Large intestine (tissue), 3 donors: ENCODE results near the gene GNG12. TPM values are rescaled to one million over a fixed set of nuclear protein-coding genes. Genes with fewer than 3 reads are reported as not detected.

Source experiments
- DNase-seq, 2 donors: peaks; one replicate each; pipeline versions ENCODE4 v3.0.0 to v3.0.0-alpha.2; 2013
- H3K27ac ChIP-seq: one replicate; pipeline ENCODE4 v1.5.1; 2013; ENCODE audit warnings: low read length
- H3K27me3 ChIP-seq: 2 replicates; pipeline ENCODE4 v1.6.1; 2013; ENCODE audit warnings: low read length; ENCODE audit not compliant: control insufficient read depth, insufficient read depth
- H3K36me3 ChIP-seq: 2 replicates; pipeline ENCODE4 v1.6.1; 2013; ENCODE audit warnings: low read length; ENCODE audit not compliant: control insufficient read depth, insufficient read depth
- H3K4me1 ChIP-seq: one replicate; pipeline ENCODE4 v1.6.1; 2013; ENCODE audit warnings: low read length; ENCODE audit not compliant: control insufficient read depth, insufficient read depth
- H3K4me3 ChIP-seq: one replicate; pipeline ENCODE4 v1.5.1; 2013; ENCODE audit warnings: low read length
- H3K9me3 ChIP-seq: one replicate; pipeline ENCODE4 v1.6.1; 2013; ENCODE audit warnings: mild to moderate bottlenecking, low read depth, low read length, moderate library complexity; ENCODE audit not compliant: control insufficient read depth
- WGBS: methylation state at CpG from one replicate; pipeline ENCODE4 v1.1.5; 2013; ENCODE audit warnings: low lambda C conversion rate; ENCODE audit not compliant: insufficient coverage; 5-methylcytosine and 5-hydroxymethylcytosine counted together
- polyA plus RNA-seq: library from polyadenylated mRNA; unstranded; fragments of 120-200 nt; gene quantifications from one replicate; pipeline ENCODE4 v1.2.1, GENCODE V29; 2013

The GNG12 gene
- polyA plus RNA-seq, 1 donor, result 120 TPM

DNA sequence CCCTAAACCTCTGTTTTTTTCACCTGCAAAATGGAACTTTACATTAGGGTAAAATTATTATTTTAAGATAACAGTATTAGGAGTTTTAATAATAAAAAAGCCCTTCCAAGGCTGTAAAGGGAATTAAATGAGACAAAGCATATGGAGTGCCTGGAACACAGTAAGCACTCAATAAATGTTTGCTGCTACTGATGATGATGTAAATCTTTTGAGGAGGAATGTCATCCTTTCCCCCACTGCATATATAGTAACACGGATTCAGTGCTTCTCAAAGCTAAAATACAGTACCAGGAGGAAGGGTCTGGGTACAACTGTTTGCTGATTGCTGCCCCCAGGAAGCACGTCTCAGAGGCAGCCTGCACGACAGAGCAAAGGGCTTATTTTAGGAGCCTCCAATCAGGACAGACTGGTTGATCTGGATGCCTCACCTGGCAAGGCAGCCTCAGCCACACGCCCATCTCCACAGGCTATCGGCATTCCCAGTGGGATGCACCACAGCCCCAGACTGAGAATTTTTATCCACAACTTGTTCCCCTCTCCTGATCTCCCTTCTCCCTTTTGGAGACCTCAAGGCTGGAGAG lies 83.9 kb downstream of the GNG12 start:
- peaks cover 46% of the 10 kb centered on the region for H3K4me1 ChIP-seq
- H3K4me3 ChIP-seq, result no peak overlapping the region
- DNase-seq, result no peak

GRCh38 chr1:67748630-67749029 lies 84.6 kb downstream of the GNG12 start:
- 0% methylated on average over 2 of the region's 2 CpGs for WGBS
- Histone ChIP-seq H3K27me3 (no peaks in the 10 kb centered on the region), H3K4me3 (no peak overlapping the region), H3K27ac (peak overlapping the region; percentile 81), H3K9me3 (no peaks in the 10 kb centered on the region), H3K4me1 (peaks cover 46% of the 10 kb centered on the region), H3K36me3 (no peaks in the 10 kb centered on the region)
- peak; percentile 68 to 86 for DNase-seq

More for the DNA sequence above, 83.9 kb downstream of the GNG12 start:
- Histone ChIP-seq H3K36me3 (no peaks in the 10 kb centered on the region), H3K9me3 (no peaks in the 10 kb centered on the region), H3K27ac (peak overlapping the region; percentile 81), H3K27me3 (no peaks in the 10 kb centered on the region)
- no CpG with 5 or more reads among the region's 5 CpGs for WGBS

- Histone ChIP-seq H3K4me1 (peaks cover 53% of the 10 kb centered on the region), H3K4me3 (no peak overlapping the region), H3K27ac (peak overlapping the region; percentile 81), H3K9me3 (no peaks in the 10 kb centered on the region), H3K36me3 (no peaks in the 10 kb centered on the region), H3K27me3 (no peaks in the 10 kb centered on the region)
- DNase-seq, result peak in 1 of 2 donors; percentile 28
- no CpG with 5 or more reads among the region's 4 CpGs for WGBS
Observed at GRCh38 chr1:67747671-67748546, 85.4 kb downstream of the GNG12 start.

GRCh38 chr1:67745875-67746698 lies 87.2 kb downstream of the GNG12 start:
- Histone ChIP-seq H3K4me3 (no peak overlapping the region), H3K4me1 (peaks cover 62% of the 10 kb centered on the region), H3K27ac (peak overlapping the region; percentile 48), H3K27me3 (no peaks in the 10 kb centered on the region), H3K36me3 (no peaks in the 10 kb centered on the region), H3K9me3 (no peaks in the 10 kb centered on the region)
- WGBS, result 25% methylated on average over 2 of the region's 6 CpGs
- peak in 1 of 2 donors; percentile 68 for DNase-seq

DNA sequence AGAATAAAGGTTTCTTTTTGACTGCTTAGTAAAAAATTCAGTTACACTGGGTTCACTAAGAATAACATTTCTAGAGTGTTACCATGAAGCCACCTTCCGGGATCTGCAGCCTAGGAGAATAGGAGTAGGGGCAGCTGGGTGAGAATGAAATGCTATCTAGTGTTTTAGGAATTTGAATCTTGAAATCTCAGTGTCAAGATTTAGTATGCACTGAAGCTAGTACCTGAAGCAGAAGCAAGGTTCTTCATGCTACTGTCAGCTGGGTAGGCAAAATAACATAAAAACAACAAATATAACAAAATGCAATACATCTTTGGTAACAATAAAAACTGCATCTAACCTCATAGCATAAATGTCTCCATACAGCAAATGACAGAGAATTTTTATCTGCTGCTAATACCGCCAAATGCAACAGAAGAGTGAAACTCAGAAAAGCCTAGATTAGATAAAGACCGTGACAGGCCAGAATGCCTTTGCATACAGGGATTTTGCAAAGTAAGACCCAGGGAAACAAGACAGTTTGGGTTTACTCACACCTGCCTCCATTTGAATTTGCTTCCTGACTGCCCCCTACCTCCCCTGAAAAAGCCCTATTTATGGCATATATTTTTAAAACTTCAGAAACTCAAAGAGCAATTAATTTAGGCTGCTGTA lies 90.1 kb downstream of the GNG12 start:
- H3K27ac ChIP-seq, result peak overlapping the region; percentile 51
- no peaks in the 10 kb centered on the region for H3K27me3 ChIP-seq
- WGBS, result 40% methylated on average over 2 of the region's 3 CpGs
- H3K9me3 ChIP-seq, result no peaks in the 10 kb centered on the region
- no peak overlapping the region for H3K4me3 ChIP-seq
- no peaks in the 10 kb centered on the region for H3K36me3 ChIP-seq
- peak in 1 of 2 donors; percentile 17 for DNase-seq
- H3K4me1 ChIP-seq, result peaks cover 51% of the 10 kb centered on the region

- DNase-seq, result no peak
- H3K36me3 ChIP-seq, result no peaks in the 10 kb centered on the region
- H3K4me3 ChIP-seq, result no peak overlapping the region
- peak overlapping the region; percentile 89 for H3K27ac ChIP-seq
- WGBS, result no CpG with 5 or more reads among the region's 1 CpG
- peaks cover 54% of the 10 kb centered on the region for H3K4me1 ChIP-seq
- H3K27me3 ChIP-seq, result no peaks in the 10 kb centered on the region
- H3K9me3 ChIP-seq, result no peaks in the 10 kb centered on the region
Observed at GRCh38 chr1:67741736-67742135, 91.5 kb downstream of the GNG12 start.

GRCh38 chr1:67741121-67741520 lies 92.1 kb downstream of the GNG12 start:
- peak overlapping the region; percentile 89 for H3K27ac ChIP-seq
- 40% methylated on average over 1 of the region's 3 CpGs for WGBS
- H3K9me3 ChIP-seq, result no peaks in the 10 kb centered on the region
- H3K27me3 ChIP-seq, result no peaks in the 10 kb centered on the region
- no peaks in the 10 kb centered on the region for H3K36me3 ChIP-seq
- peak; percentile 88 to 94 for DNase-seq
- no peak overlapping the region for H3K4me3 ChIP-seq
- H3K4me1 ChIP-seq, result peaks cover 54% of the 10 kb centered on the region

DNA sequence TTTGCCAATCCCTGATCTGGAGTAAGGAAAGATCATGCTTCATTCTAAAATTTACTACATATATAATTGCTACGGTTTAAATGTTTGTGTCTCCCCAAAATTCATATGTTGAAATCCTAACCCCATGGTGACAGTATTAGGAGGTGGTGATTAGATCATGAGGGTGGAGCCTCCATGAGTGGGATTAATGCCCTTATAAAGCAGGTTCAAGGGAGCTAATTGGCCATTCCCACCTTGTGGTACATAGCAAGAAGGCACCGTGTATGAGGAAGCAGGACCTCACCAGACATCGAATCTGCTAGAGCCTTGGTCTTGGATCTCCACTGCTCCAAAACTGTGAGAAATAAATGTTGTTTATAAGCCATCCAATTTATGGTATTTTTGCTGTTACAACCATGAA lies 92.7 kb downstream of the GNG12 start:
- DNase-seq, result no peak
- WGBS, result 72% methylated on average over 2 of the region's 3 CpGs
- H3K27ac ChIP-seq, result peak overlapping the region; percentile 89
- no peaks in the 10 kb centered on the region for H3K27me3 ChIP-seq
- no peaks in the 10 kb centered on the region for H3K36me3 ChIP-seq
- H3K4me1 ChIP-seq, result peaks cover 48% of the 10 kb centered on the region
- no peaks in the 10 kb centered on the region for H3K9me3 ChIP-seq
- no peak overlapping the region for H3K4me3 ChIP-seq

DNA sequence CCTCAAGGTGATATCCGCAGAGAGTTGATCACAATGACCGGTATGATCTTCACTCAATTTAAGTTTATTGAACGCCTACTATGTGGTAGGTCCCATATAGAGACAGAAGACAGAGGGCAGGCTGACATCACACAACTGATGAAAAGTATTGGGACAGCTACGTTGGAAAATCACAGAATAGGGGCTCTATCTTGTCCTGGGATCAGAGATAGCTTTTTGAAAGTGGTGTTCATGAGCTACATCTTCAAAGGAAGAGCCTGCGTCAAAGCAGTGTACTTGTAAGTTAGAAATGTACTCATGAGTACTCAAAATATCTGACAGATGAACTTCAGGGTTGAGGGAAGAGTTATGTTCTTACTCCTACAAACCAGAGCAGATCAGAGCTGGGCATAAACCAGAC lies 93.9 kb downstream of the GNG12 start:
- Histone ChIP-seq H3K36me3 (no peaks in the 10 kb centered on the region), H3K9me3 (no peaks in the 10 kb centered on the region), H3K4me1 (peaks cover 44% of the 10 kb centered on the region), H3K27me3 (no peaks in the 10 kb centered on the region), H3K4me3 (no peak overlapping the region), H3K27ac (no peak overlapping the region)
- no CpG with 5 or more reads among the region's 5 CpGs for WGBS
- no peak for DNase-seq

DNA sequence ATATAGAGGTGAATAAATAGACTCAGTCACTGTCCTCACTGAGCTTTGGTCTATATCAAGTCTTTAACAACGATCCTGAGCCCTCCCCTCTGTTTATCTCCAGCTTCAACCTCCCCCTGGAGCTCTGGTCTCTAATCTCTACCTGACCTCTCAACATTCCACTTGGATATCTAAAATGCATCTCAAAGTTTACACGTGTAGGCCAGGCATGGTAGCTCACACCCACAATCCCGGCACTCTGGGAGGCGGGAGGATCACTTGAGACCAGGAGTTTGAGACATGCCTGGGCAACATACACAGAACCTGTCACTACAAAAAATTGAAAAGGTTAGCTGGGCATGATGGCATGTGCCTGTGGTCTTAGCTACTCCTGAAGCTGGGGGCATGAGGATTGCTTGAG lies 94.9 kb downstream of the GNG12 start:
- Histone ChIP-seq H3K4me1 (peaks cover 43% of the 10 kb centered on the region), H3K27me3 (no peaks in the 10 kb centered on the region), H3K36me3 (no peaks in the 10 kb centered on the region), H3K9me3 (no peaks in the 10 kb centered on the region), H3K27ac (no peak overlapping the region), H3K4me3 (no peak overlapping the region)
- no peak for DNase-seq
- WGBS, result no CpG with 5 or more reads among the region's 4 CpGs
